Measurements from ENCODE around the gene AMELY. TPM values are rescaled to one million over a fixed set of nuclear protein-coding genes. Genes with fewer than 3 reads are reported as not detected.
"Not testable (repeated sequence)": the region's sequence is repeated elsewhere in the genome, so short reads cannot be mapped to it uniquely, and the experiment has no call there.

Gene AMELY
- total and polyA plus RNA-seq, 11 donors: not detected

DNA sequence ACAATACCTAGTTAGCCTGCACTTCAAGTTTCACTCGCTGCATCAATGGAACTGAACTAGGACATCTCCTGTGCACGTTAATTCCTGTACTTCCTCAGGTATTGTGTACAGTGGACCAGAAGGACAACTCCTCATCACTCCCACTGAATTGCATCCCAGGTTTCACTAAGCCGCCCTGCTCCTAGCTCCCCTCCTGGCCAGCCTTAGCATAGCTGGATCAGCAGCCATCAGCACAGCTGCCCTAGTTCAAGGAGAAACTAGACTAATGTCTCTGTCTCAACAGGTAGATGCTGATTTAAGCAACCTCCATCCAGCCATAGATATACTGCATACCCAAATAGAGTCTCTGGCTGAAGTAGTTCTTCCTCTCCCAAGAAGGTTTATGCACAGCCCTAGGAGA, 17.1 kb downstream of the AMELY start:
- no peak overlapping the region for H3K4me3 ChIP-seq
- 26 to 28% methylated on average over 3 of the region's 3 CpGs; no CpG with 5 or more reads in 2 of the 4 donors for WGBS, 4 donors
- H3K9me3 ChIP-seq: no peaks in the 10 kb centered on the region
- DNase-seq: no peak
- H3K4me1 ChIP-seq: no peaks in the 10 kb centered on the region
- H3K36me3 ChIP-seq: no peaks in the 10 kb centered on the region
- TF ChIP-seq, protein P1, sequence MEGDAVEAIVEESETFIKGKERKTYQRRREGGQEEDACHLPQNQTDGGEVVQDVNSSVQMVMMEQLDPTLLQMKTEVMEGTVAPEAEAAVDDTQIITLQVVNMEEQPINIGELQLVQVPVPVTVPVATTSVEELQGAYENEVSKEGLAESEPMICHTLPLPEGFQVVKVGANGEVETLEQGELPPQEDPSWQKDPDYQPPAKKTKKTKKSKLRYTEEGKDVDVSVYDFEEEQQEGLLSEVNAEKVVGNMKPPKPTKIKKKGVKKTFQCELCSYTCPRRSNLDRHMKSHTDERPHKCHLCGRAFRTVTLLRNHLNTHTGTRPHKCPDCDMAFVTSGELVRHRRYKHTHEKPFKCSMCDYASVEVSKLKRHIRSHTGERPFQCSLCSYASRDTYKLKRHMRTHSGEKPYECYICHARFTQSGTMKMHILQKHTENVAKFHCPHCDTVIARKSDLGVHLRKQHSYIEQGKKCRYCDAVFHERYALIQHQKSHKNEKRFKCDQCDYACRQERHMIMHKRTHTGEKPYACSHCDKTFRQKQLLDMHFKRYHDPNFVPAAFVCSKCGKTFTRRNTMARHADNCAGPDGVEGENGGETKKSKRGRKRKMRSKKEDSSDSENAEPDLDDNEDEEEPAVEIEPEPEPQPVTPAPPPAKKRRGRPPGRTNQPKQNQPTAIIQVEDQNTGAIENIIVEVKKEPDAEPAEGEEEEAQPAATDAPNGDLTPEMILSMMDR (IDR thresholded peaks at IDR 0.05): no peak
- TF ChIP-seq POLR2A (IDR thresholded peaks at IDR 0.05): no peak
- H3K27ac ChIP-seq: no peak overlapping the region
- intact Hi-C loops (cut with DNase I): no loop called here
- no peak for ATAC-seq
- H3K27me3 ChIP-seq: no peaks in the 10 kb centered on the region

DNA sequence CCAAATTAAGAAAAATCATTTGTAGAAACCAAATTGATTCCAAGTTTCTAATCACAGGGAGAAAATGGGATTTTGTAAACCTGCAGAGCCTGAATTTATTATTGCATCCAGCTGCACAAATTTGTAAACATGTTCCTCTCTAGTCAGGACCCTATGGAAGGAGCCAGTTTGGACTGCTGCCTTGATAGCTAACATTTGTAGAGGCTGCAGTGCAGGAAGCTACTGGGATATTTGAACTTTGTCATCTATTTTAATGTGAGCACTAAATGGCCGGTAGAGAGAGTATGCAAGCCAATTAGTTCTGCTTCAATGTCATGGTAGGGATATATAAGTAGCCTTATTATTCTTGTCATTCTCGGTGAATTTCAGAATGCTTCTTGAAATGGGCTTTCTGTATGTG, 62.2 kb downstream of the AMELY start:
- Histone ChIP-seq H3K27me3 (no peaks in the 10 kb centered on the region), H3K36me3 (no peaks in the 10 kb centered on the region), H3K4me1 (no peaks in the 10 kb centered on the region), H3K27ac (no peak overlapping the region), H3K4me3 (no peak overlapping the region), H3K9me3 (no peaks in the 10 kb centered on the region)
- DNase-seq (no peak), ATAC-seq (no peak)
- intact Hi-C loops (cut with DNase I): no loop called here
- TF ChIP-seq POLR2A (IDR thresholded peaks at IDR 0.05): no peak
- TF ChIP-seq, protein P1 (IDR thresholded peaks at IDR 0.05): no peak
- WGBS, 4 donors: 82 to 84% methylated on average over 2 of the region's 2 CpGs; no CpG with 5 or more reads in 2 of the 4 donors

GRCh38 chrY:6842650-6843049, 68.9 kb downstream of the AMELY start:
- H3K4me1 ChIP-seq; DNase-seq; H3K9me3 ChIP-seq; intact Hi-C loops (cut with DNase I); H3K27ac ChIP-seq; ATAC-seq; H3K27me3 ChIP-seq; H3K4me3 ChIP-seq; H3K36me3 ChIP-seq: not testable (repeated sequence)
- 61 to 70% methylated on average over 2 of the region's 2 CpGs; no CpG with 5 or more reads in 2 of the 4 donors for WGBS, 4 donors

Other genes with a start within 250 kb of the AMELY start
- gene TBL1Y, start 1.1 kb downstream of the AMELY start, total RNA-seq: under 1 TPM in 1 of 9 donors, not detected in 8; 0.25 TPM
- not detected for gene TBL1Y, start 1.1 kb downstream of the AMELY start, polyA plus RNA-seq

Data from heart left ventricle (tissue), 16 donors.